Endothelial cell of umbilical vein (primary cell): ENCODE results near the gene CRYBA4. TPM values are rescaled to one million over a fixed set of nuclear protein-coding genes. Genes with fewer than 3 reads are reported as not detected.

ENCODE experiments used
- BruUV-seq: library from RNA; stranded (reverse); fragments of 400-500 nt; replicated peaks from 2 replicates; lab custom pipeline; 2021; lab: Mats Ljungman, UMichigan
- CTCF ChIA-PET: fragments of 300-600, 350-600 bp; sonication (Branson Sonifier 250); formaldehyde crosslinking; loops from one replicate; lab custom pipeline; 2021; ENCODE audit warnings: antibody characterized with exemption, inconsistent platforms; lab: Charles Lee
- POLR2A ChIA-PET: fragments of 300-600, 350-600 bp; sonication (Branson Sonifier 250); formaldehyde crosslinking; loops from one replicate; lab custom pipeline; 2021; ENCODE audit warnings: antibody characterized with exemption, inconsistent platforms; lab: Charles Lee
- DNase-seq: peaks from one replicate; pipeline ENCODE4 v3.0.0-alpha.2; 2011; ENCODE audit warnings: low read depth, low spot score
- FAIRE-seq: peaks from 2 replicates; lab custom pipeline; 2011; peaks lifted over from hg19 to GRCh38; lab: Jason Lieb, UNC
- H2AFZ ChIP-seq: 2 replicates; pipeline ENCODE4 v1.6.0; 2012; ENCODE audit warnings: low read depth, low read length, control low read depth, inconsistent platforms
- H3K27ac ChIP-seq: 2 replicates; pipeline ENCODE4 v1.5.1; 2011; ENCODE audit warnings: low read depth, mild to moderate bottlenecking, control low read depth, low read length, moderate library complexity; ENCODE audit not compliant: insufficient read depth
- H3K27me3 ChIP-seq, 2 experiments: 2 replicates each; pipeline versions ENCODE4 v1.6.0 to v1.6.1; 2011; ENCODE audit warnings: low read length in 2 of 2, mixed read lengths in 1 of 2; ENCODE audit not compliant: control insufficient read depth in 2 of 2, insufficient read depth in 2 of 2
- H3K36me3 ChIP-seq, 2 experiments: 2 replicates in 1 of 2; 3 replicates in 1 of 2; pipeline ENCODE4 v1.5.1; 2011; ENCODE audit warnings: low read length in 2 of 2, mild to moderate bottlenecking in 1 of 2, moderate library complexity in 1 of 2; ENCODE audit not compliant: control insufficient read depth in 2 of 2, insufficient read depth in 2 of 2; ENCODE audit errors: extremely low read depth in 1 of 2
- H3K4me1 ChIP-seq: 3 replicates; pipeline ENCODE4 v1.5.1; 2011; ENCODE audit warnings: mild to moderate bottlenecking, low read length; ENCODE audit not compliant: control insufficient read depth, insufficient read depth; ENCODE audit errors: extremely low read depth
- H3K4me2 ChIP-seq: 2 replicates; pipeline ENCODE4 v1.6.1; 2011; ENCODE audit warnings: low read length, control low read depth, mixed read lengths; ENCODE audit not compliant: insufficient read depth
- H3K4me3 ChIP-seq, 3 experiments: fragments of 200-600 bp in 1 of 3; sonication (generic), shearing (Covaris generic) in 1 of 3; replicated peaks in 1 of 3; 2 replicates each; pipeline ENCODE4 v1.5.1; 2011 to 2016; ENCODE audit warnings: control low read depth in 3 of 3, low read length in 3 of 3, mild to moderate bottlenecking in 2 of 3, inconsistent platforms in 1 of 3, low read depth in 1 of 3, moderate library complexity in 1 of 3; ENCODE audit not compliant: insufficient read depth in 1 of 3
- H3K79me2 ChIP-seq: 2 replicates; pipeline ENCODE4 v1.6.0; 2012; ENCODE audit warnings: low read length, inconsistent platforms; ENCODE audit not compliant: control insufficient read depth, insufficient read depth
- H3K9ac ChIP-seq: replicated peaks from 2 replicates; pipeline ENCODE3; 2011; ENCODE audit warnings: low read length, control low read depth; ENCODE audit not compliant: insufficient read depth; ENCODE audit errors: extremely low read depth
- H3K9me1 ChIP-seq: replicated peaks from 3 replicates; pipeline ENCODE4 v1.6.0; 2011; ENCODE audit warnings: mild to moderate bottlenecking, low read length; ENCODE audit not compliant: control insufficient read depth, insufficient read depth; ENCODE audit errors: extremely low read depth
- H3K9me3 ChIP-seq: replicated peaks from 2 replicates; pipeline ENCODE4 v1.5.1; 2012; ENCODE audit warnings: low read length, inconsistent platforms; ENCODE audit not compliant: control insufficient read depth, insufficient read depth
- H4K20me1 ChIP-seq: replicated peaks from 2 replicates; pipeline ENCODE3; 2011; ENCODE audit warnings: mild to moderate bottlenecking, low read length; ENCODE audit not compliant: control insufficient read depth, insufficient read depth; ENCODE audit errors: extremely low read depth
- MYC ChIP-seq: IDR thresholded peaks from one replicate; pipeline ENCODE4 v1.6.1; 2011; ENCODE audit warnings: mild to moderate bottlenecking, low read depth, low read length
- dilution Hi-C: fragments of 300-500 bp; cut with MboI; formaldehyde crosslinking; loops from one replicate; pipeline ENCODE4 v1.15.0; 2019; ENCODE audit warnings: low sequenced_read_pairs; ENCODE audit not compliant: extremely low pct_ligation_motif_present
- intact Hi-C: fragments of 100-400 bp; cut with micrococcal nuclease; formaldehyde crosslinking; loops from one replicate; pipeline ENCODE4 v1.10.0; 2022
- polyA plus RNA-seq, 4 experiments: library from polyadenylated mRNA; depleted of rRNA in 3 of 4; stranded (reverse) in 3 of 4; unstranded in 1 of 4; fragments of >200 nt; gene quantifications; 2 replicates each; pipeline versions ENCODE4 v1.2.1 to v1.2.3, GENCODE V29; 2011 to 2012; ENCODE audit warnings: missing spikeins in 1 of 4
- small RNA-seq: library from RNA; depleted of rRNA; stranded (forward); fragments of <200 nt; gene quantifications from one replicate; pipeline ENCODE3, GENCODE V24; 2012; ENCODE audit warnings: low replicate concordance, low read depth; ENCODE audit not compliant: insufficient read depth, insufficient read length
- total RNA-seq: library from RNA; stranded (reverse); gene quantifications from 2 replicates; pipeline ENCODE4 v1.2.3, GENCODE V29; 2021
- TF ChIP-seq, protein P1 (sequence below), 2 donors: IDR thresholded peaks; 1 replicate in 1 of 2; 2 replicates in 1 of 2; pipeline ENCODE4 v1.5.1; 2011; ENCODE audit warnings: low read length in 2 of 2, mild to moderate bottlenecking in 2 of 2, moderate library complexity in 2 of 2, control low read depth in 1 of 2, inconsistent platforms in 1 of 2, low read depth in 1 of 2; ENCODE audit not compliant: insufficient read depth in 1 of 2; ENCODE audit errors: extremely low read depth in 1 of 2

The CRYBA4 gene
- total and polyA plus RNA-seq, 2 donors (not counting 3 experiments of a cell fraction or from before 2014, with no cell fraction given): not detected

DNA sequence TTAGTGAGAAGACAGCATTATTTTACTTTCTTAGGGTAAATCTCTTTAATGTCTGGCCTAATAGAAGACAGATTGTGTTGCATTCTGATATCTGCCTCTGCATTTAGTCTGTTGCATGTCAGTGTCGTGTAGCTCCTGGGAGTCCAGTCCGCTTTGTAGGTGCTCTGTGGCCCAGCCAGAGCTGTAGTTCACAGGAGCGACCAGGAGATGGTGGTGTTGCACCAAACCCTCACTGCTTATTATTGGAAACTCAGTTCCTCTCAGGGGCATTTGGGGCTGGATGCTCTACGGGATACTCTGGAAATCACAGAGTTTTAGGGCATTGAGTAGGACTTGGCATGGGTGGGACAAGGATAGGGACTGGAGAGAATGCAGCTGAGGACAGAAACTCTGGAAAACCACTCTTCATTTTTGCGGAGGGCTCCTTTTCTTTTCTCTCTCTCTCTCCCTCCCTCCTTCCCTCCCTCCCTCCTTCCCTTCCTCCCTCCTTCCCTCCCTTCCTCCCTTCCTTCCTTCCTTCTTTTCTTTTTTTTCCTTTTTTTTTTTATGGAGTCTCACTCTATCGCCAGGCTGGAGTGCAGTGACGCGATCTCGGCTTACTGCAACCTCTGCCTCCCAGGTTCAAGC, 57.4 kb downstream of the CRYBA4 start:
- CTCF ChIA-PET: interaction anchor here (0.5 to 2.3 kb wide), 28 partner anchors 10 to 1202 kb away, joined by 3 to 33 read pairs (median 4); no protein-coding TSS in a partner anchor
- no peak overlapping the region for H3K9ac ChIP-seq
- dilution Hi-C loops (no loop called here), intact Hi-C loops (loop anchor here (1.0 to 10.0 kb wide), 7 partner anchors 72 to 1122 kb away; partner anchors contain the start of gene MN1)
- TF ChIP-seq MYC: no peak
- TF ChIP-seq, protein P1, sequence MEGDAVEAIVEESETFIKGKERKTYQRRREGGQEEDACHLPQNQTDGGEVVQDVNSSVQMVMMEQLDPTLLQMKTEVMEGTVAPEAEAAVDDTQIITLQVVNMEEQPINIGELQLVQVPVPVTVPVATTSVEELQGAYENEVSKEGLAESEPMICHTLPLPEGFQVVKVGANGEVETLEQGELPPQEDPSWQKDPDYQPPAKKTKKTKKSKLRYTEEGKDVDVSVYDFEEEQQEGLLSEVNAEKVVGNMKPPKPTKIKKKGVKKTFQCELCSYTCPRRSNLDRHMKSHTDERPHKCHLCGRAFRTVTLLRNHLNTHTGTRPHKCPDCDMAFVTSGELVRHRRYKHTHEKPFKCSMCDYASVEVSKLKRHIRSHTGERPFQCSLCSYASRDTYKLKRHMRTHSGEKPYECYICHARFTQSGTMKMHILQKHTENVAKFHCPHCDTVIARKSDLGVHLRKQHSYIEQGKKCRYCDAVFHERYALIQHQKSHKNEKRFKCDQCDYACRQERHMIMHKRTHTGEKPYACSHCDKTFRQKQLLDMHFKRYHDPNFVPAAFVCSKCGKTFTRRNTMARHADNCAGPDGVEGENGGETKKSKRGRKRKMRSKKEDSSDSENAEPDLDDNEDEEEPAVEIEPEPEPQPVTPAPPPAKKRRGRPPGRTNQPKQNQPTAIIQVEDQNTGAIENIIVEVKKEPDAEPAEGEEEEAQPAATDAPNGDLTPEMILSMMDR (IDR thresholded peaks at IDR 0.05; ENCODE audit: extremely low read depth in 1 of 2, insufficient read depth in 1 of 2, low read depth in 1 of 2, low read length in 2 of 2): peak; percentile 93 to 96
- H2AFZ ChIP-seq: no peak overlapping the region
- H3K79me2 ChIP-seq: peaks cover 11% of the 10 kb centered on the region
- DNase-seq: peak; percentile 84
- no peaks in the 10 kb centered on the region for H3K36me3 ChIP-seq
- no peaks in the 10 kb centered on the region for H3K9me1 ChIP-seq
- H4K20me1 ChIP-seq: no peaks in the 10 kb centered on the region
- H3K4me1 ChIP-seq: peaks cover 13% of the 10 kb centered on the region
- no peak overlapping the region for H3K27ac ChIP-seq
- BruUV-seq: no TSS peak
- H3K9me3 ChIP-seq: no peaks in the 10 kb centered on the region
- no peaks in the 10 kb centered on the region for H3K27me3 ChIP-seq
- no peak overlapping the region for H3K4me3 ChIP-seq
- POLR2A ChIA-PET: no interaction called here
- no peak overlapping the region for H3K4me2 ChIP-seq
- FAIRE-seq: peak; percentile 80

Small RNA genes lying within 50 kb of the gene (small RNA-seq; reads per million reads assigned to genes)
- not detected for gene RF01874

Other genes starting within 250 kb of the CRYBA4 start
- 5.5 and 7.8 TPM in 2 replicates for gene ASPHD2, start 192.7 kb upstream of the CRYBA4 start, total RNA-seq
- 4.8 and 5.3 TPM in 2 replicates for gene ASPHD2, start 192.7 kb upstream of the CRYBA4 start, polyA plus RNA-seq
- gene HPS4, start 138.2 kb upstream of the CRYBA4 start, total RNA-seq: 29.7 and 34.9 TPM in 2 replicates
- gene HPS4, start 138.2 kb upstream of the CRYBA4 start, polyA plus RNA-seq: 25.8 and 28.4 TPM in 2 replicates
- 24.2 and 28.5 TPM in 2 replicates for gene SRRD, start 138.1 kb upstream of the CRYBA4 start, total RNA-seq
- gene SRRD, start 138.1 kb upstream of the CRYBA4 start, polyA plus RNA-seq: 21.4 and 23.4 TPM in 2 replicates
- gene TFIP11, start 109.5 kb upstream of the CRYBA4 start, total RNA-seq: 49.8 and 54.9 TPM in 2 replicates
- 33.5 and 35.7 TPM in 2 replicates for gene TFIP11, start 109.5 kb upstream of the CRYBA4 start, polyA plus RNA-seq
- 48.4 and 49.4 TPM in 2 replicates for gene TPST2, start 31.8 kb upstream of the CRYBA4 start, total RNA-seq
- gene TPST2, start 31.8 kb upstream of the CRYBA4 start, polyA plus RNA-seq: 121 and 137 TPM in 2 replicates
- gene CRYBB1, start 3.9 kb upstream of the CRYBA4 start, total RNA-seq: not detected in 2 replicates
- not detected in 2 replicates for gene CRYBB1, start 3.9 kb upstream of the CRYBA4 start, polyA plus RNA-seq
- 0.53 and 0.80 TPM in 2 replicates for gene MIAT, start 35.6 kb downstream of the CRYBA4 start, total RNA-seq
- gene MIAT, start 35.6 kb downstream of the CRYBA4 start, polyA plus RNA-seq: 0.03 and 0.05 TPM in 2 replicates